Spleen (tissue), 11 donors: ENCODE results near the gene RNLS. TPM values are rescaled to one million over a fixed set of nuclear protein-coding genes. Genes with fewer than 3 reads are reported as not detected.

Experiments used
- DNase-seq: peaks from one replicate; pipeline ENCODE4 v3.0.0-alpha.2; 2020
- H3K27ac ChIP-seq, 8 donors: fragments of 200-600 bp; sonication (generic) in 7 of 8; 1 replicate in 4 of 8; 2 replicates in 4 of 8; pipeline versions ENCODE4 v1.5.0 to v1.8.0; 2016 to 2021; ENCODE audit warnings: inconsistent platforms in 4 of 8, mild to moderate bottlenecking in 4 of 8, moderate library complexity in 1 of 8
- H3K27me3 ChIP-seq, 7 donors: fragments of 200-600 bp; sonication (generic) in 6 of 7; replicated peaks in 1 of 7; 1 replicate in 4 of 7; 2 replicates in 3 of 7; pipeline versions ENCODE4 v1.5.0 to v1.8.0; 2016 to 2021; ENCODE audit warnings: inconsistent platforms in 3 of 7, mild to moderate bottlenecking in 1 of 7
- H3K36me3 ChIP-seq, 6 donors: fragments of 200-600 bp; sonication (generic) in 5 of 6; 1 replicate in 4 of 6; 2 replicates in 2 of 6; pipeline versions ENCODE4 v1.5.0 to v1.8.0; 2016 to 2021; ENCODE audit warnings: inconsistent platforms in 2 of 6
- H3K4me1 ChIP-seq, 6 donors: fragments of 200-600 bp; sonication (generic) in 5 of 6; 1 replicate in 3 of 6; 2 replicates in 3 of 6; pipeline versions ENCODE4 v1.5.0 to v1.8.0; 2016 to 2021; ENCODE audit warnings: inconsistent platforms in 3 of 6
- H3K4me3 ChIP-seq, 8 donors: fragments of 200-600 bp; sonication (generic) in 7 of 8; 1 replicate in 4 of 8; 2 replicates in 4 of 8; pipeline versions ENCODE4 v1.5.0 to v1.8.0; 2016 to 2021; ENCODE audit warnings: inconsistent platforms in 4 of 8, mild to moderate bottlenecking in 4 of 8, moderate library complexity in 2 of 8
- H3K9me3 ChIP-seq, 8 donors: fragments of 200-600 bp; sonication (generic) in 7 of 8; 1 replicate in 4 of 8; 2 replicates in 4 of 8; pipeline versions ENCODE4 v1.5.0 to v1.8.0; 2016 to 2021; ENCODE audit warnings: inconsistent platforms in 4 of 8
- CTCF ChIP-seq, 11 experiments: fragments of 200-600 bp in 7 of 11; fragments of 450-650 bp in 4 of 11; sonication (generic) in 4 of 11; IDR thresholded peaks in 8 of 11; conservative IDR thresholded peaks in 3 of 11; 1 replicate in 7 of 11; 2 replicates in 4 of 11; pipeline versions ENCODE4 v1.4.0 to v1.8.0; 2016 to 2021; ENCODE audit warnings: antibody characterized with exemption in 11 of 11, inconsistent platforms in 4 of 11, mild to moderate bottlenecking in 1 of 11
- POLR2A ChIP-seq, 3 donors: fragments of 450-650 bp; IDR thresholded peaks; one replicate each; pipeline ENCODE4 v1.5.1; 2017; ENCODE audit warnings: antibody characterized with exemption in 3 of 3, mild to moderate bottlenecking in 1 of 3
- POLR2AphosphoS5 ChIP-seq, 3 donors: sonication (generic); formaldehyde crosslinking; IDR thresholded peaks; one replicate each; pipeline ENCODE4 v1.5.1; 2017; ENCODE audit warnings: antibody characterized with exemption in 3 of 3
- WGBS, 5 donors: extraction: QIAGEN DNeasy Blood & Tissue Kit in 3 of 5; methylation state at CpG; one replicate each; pipeline versions ENCODE4 v1.1.5 to v1.1.7; 2013 to 2018; 5-methylcytosine and 5-hydroxymethylcytosine counted together
- intact Hi-C: fragments of 100-400 bp; cut with DNase I; formaldehyde crosslinking; loops from one replicate; pipeline ENCODE4 v1.15.0; 2023; ENCODE audit warnings: low total_unique reads
- polyA plus RNA-seq, 3 donors: library from polyadenylated mRNA; stranded (reverse); fragments of 200-250 nt; gene quantifications; one replicate each; pipeline ENCODE4 v1.2.1, GENCODE V29; 2013
- total RNA-seq, 7 donors: library from RNA; depleted of rRNA in 3 of 7; stranded (reverse); fragments of >200 nt in 3 of 7; fragmentation: NEBNext Ultra II Directional in 4 of 7; extraction: Animal tissue kit (Norgen Biotek cat#: 25700) in 4 of 7; gene quantifications; one replicate each; pipeline versions ENCODE4 v1.1.0 to v1.2.1, GENCODE V29; 2016 to 2021
- donor health status: healthy with polysubstance abuse.
- donor health status: DM: no; HTN: no; CAD: no; lungs with moderate emphysema.
- donor health status: DM: no; HTN: no; CAD: no.
- donor health status: Bipolar disorder and iron deficiency.
- donor health status: healthy.
- donor health status: DM: no; HTN: no; CAD: no.
- donor health status: DM: yes; HTN: yes; CAD: no.

Gene RNLS
- total and polyA plus RNA-seq, 10 donors, result 4.5 to 28.8 (median 8.5) TPM

- H3K27ac ChIP-seq, result no peak overlapping the region
- 85 to 97% (median 94%) methylated on average over 1 of the region's 1 CpG for WGBS, 5 donors
- H3K4me1 ChIP-seq, result no peaks in the 10 kb centered on the region
- H3K27me3 ChIP-seq, result no peaks in the 10 kb centered on the region
- no peaks in the 10 kb centered on the region for H3K9me3 ChIP-seq
- intact Hi-C loops, result no loop called here
- DNase-seq, result no peak
- no peaks in the 10 kb centered on the region for H3K36me3 ChIP-seq
- no peak overlapping the region for H3K4me3 ChIP-seq
- TF ChIP-seq POLR2A (IDR thresholded peaks at IDR 0.05) (no peak), POLR2AphosphoS5 (IDR thresholded peaks at IDR 0.05) (no peak), CTCF (IDR thresholded peaks at IDR 0.05 in 8 of 11, conservative IDR thresholded peaks at IDR 0.05 in 3 of 11) (no peak)
These were observed 119.3 kb downstream of the RNLS start for GRCh38 chr10:88463811-88464210.

GRCh38 chr10:88461426-88461825 lies 121.7 kb downstream of the RNLS start:
- Histone ChIP-seq H3K27me3 (no peaks in the 10 kb centered on the region), H3K4me3 (no peak overlapping the region), H3K36me3 (no peaks in the 10 kb centered on the region), H3K27ac (no peak overlapping the region), H3K9me3 (no peaks in the 10 kb centered on the region), H3K4me1 (peaks cover 0 to 8% (median 0%) of the 10 kb centered on the region in 6 donors)
- intact Hi-C loops, result no loop called here
- no peak for TF ChIP-seq POLR2AphosphoS5 (IDR thresholded peaks at IDR 0.05)
- no peak for TF ChIP-seq POLR2A (IDR thresholded peaks at IDR 0.05)
- no peak for DNase-seq
- 60 to 83% (median 75%) methylated on average over 1 of the region's 1 CpG for WGBS, 5 donors

- no peak for DNase-seq
- intact Hi-C loops, result no loop called here
- Histone ChIP-seq H3K4me1 (peaks cover 0 to 8% (median 0%) of the 10 kb centered on the region in 6 donors), H3K27ac (no peak overlapping the region), H3K4me3 (no peak overlapping the region), H3K9me3 (no peaks in the 10 kb centered on the region), H3K27me3 (no peaks in the 10 kb centered on the region), H3K36me3 (no peaks in the 10 kb centered on the region)
- 76 to 90% (median 82%) methylated on average over 4 of the region's 4 CpGs for WGBS, 5 donors
- no peak for TF ChIP-seq CTCF (IDR thresholded peaks at IDR 0.05 in 8 of 11, conservative IDR thresholded peaks at IDR 0.05 in 3 of 11)
- no peak for TF ChIP-seq POLR2A (IDR thresholded peaks at IDR 0.05)
- TF ChIP-seq POLR2AphosphoS5 (IDR thresholded peaks at IDR 0.05), result no peak
These were observed 123.6 kb downstream of the RNLS start for GRCh38 chr10:88459530-88459929.

GRCh38 chr10:88458209-88458608 lies 124.9 kb downstream of the RNLS start:
- 30 to 51% (median 35%) methylated on average over 3 of the region's 3 CpGs for WGBS, 5 donors
- H3K27me3 ChIP-seq, result no peaks in the 10 kb centered on the region
- intact Hi-C loops, result no loop called here
- DNase-seq, result no peak
- no peak overlapping the region for H3K27ac ChIP-seq
- no peaks in the 10 kb centered on the region for H3K9me3 ChIP-seq
- no peaks in the 10 kb centered on the region for H3K36me3 ChIP-seq
- no peak for TF ChIP-seq POLR2AphosphoS5 (IDR thresholded peaks at IDR 0.05)
- TF ChIP-seq CTCF (IDR thresholded peaks at IDR 0.05 in 8 of 11, conservative IDR thresholded peaks at IDR 0.05 in 3 of 11), result no peak
- TF ChIP-seq POLR2A (IDR thresholded peaks at IDR 0.05), result no peak
- no peak overlapping the region for H3K4me3 ChIP-seq
- peaks cover 0 to 8% (median 0%) of the 10 kb centered on the region in 6 donors for H3K4me1 ChIP-seq

DNA sequence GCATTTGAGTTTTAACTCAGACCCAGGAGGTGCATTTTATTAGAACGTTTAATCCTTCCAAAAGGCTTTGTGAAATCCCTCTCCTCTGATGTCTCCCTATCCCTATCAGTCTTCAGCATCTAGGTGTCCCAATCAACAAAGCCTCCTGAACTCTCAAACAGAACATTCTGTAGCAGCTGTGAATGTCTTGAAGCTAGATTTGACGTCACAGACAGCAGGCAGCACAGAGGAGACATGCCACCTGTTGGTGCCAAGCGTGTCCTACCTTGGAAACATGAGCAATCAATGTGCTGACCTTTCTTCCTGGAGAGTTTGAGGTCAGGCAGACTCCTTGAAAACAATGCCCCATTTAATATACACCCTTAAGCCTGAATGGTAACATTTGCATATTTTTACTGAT lies 125.5 kb downstream of the RNLS start:
- H3K36me3 ChIP-seq, result no peaks in the 10 kb centered on the region
- H3K9me3 ChIP-seq, result no peaks in the 10 kb centered on the region
- DNase-seq, result no peak
- peaks cover 0 to 8% (median 0%) of the 10 kb centered on the region in 6 donors for H3K4me1 ChIP-seq
- no peak overlapping the region for H3K27ac ChIP-seq
- no peak overlapping the region for H3K4me3 ChIP-seq
- intact Hi-C loops, result no loop called here
- WGBS, 5 donors, result 75 to 90% (median 78%) methylated on average over 3 of the region's 3 CpGs
- H3K27me3 ChIP-seq, result no peaks in the 10 kb centered on the region
- no peak for TF ChIP-seq POLR2A (IDR thresholded peaks at IDR 0.05)
- TF ChIP-seq CTCF (IDR thresholded peaks at IDR 0.05 in 8 of 11, conservative IDR thresholded peaks at IDR 0.05 in 3 of 11), result no peak
- TF ChIP-seq POLR2AphosphoS5 (IDR thresholded peaks at IDR 0.05), result no peak
